SK-N-MC (cell line): ENCODE data around the gene ITIH3.

ENCODE experiments used
- DNase-seq: peaks from one replicate; pipeline ENCODE4 v3.0.0-alpha.2; 2011; ENCODE audit warnings: low read depth, low spot score
- H3K27ac ChIP-seq: fragments of 200-600 bp; sonication (generic); 2 replicates; pipeline ENCODE4 v1.5.1; 2016; ENCODE audit warnings: mixed run types
- H3K36me3 ChIP-seq: fragments of 200-600 bp; sonication (generic); 2 replicates; pipeline ENCODE4 v1.6.1; 2017; ENCODE audit warnings: antibody characterized with exemption, low read length, mixed read lengths; ENCODE audit not compliant: insufficient read depth
- H3K4me3 ChIP-seq: fragments of 200-600 bp; sonication (generic); 2 replicates; pipeline ENCODE4 v1.5.1; 2016
- H3K9ac ChIP-seq: fragments of 200-600 bp; sonication (generic); 2 replicates; pipeline ENCODE4 v1.8.0; 2017; ENCODE audit warnings: mixed run types, mixed read lengths; ENCODE audit not compliant: insufficient read length
- H3K9me3 ChIP-seq: fragments of 200-600 bp; sonication (generic); 2 replicates; pipeline ENCODE4 v1.6.1; 2017; ENCODE audit warnings: low read depth, mild to moderate bottlenecking, antibody characterized with exemption, low read length, moderate library complexity, mixed read lengths
- EZH2 ChIP-seq: fragments of 200-600 bp; sonication (generic); IDR thresholded peaks from one replicate; pipeline ENCODE4 v1.6.1; 2017; ENCODE audit warnings: antibody characterized with exemption
- FOXP2 ChIP-seq: optimal IDR thresholded peaks from 2 replicates; pipeline ENCODE3; 2011; ENCODE audit warnings: mild to moderate bottlenecking, moderate library complexity; ENCODE audit not compliant: insufficient read depth; ENCODE audit errors: extremely low read length, control extremely low read depth
- POLR2AphosphoS5 ChIP-seq: IDR thresholded peaks from 2 replicates; pipeline ENCODE4 v1.6.1; 2012; ENCODE audit warnings: mild to moderate bottlenecking, low read depth, low read length, borderline replicate concordance

ITIH3 gene

GRCh38 chr3:52836986-52837385, 42.4 kb downstream of the ITIH3 start:
- no peaks in the 10 kb centered on the region for H3K9me3 ChIP-seq
- no peak overlapping the region for H3K4me3 ChIP-seq
- no peak overlapping the region for H3K27ac ChIP-seq
- H3K9ac ChIP-seq: no peak overlapping the region
- no peak for TF ChIP-seq POLR2AphosphoS5
- TF ChIP-seq FOXP2: no peak
- TF ChIP-seq EZH2: no peak
- DNase-seq: no peak
- H3K36me3 ChIP-seq: no peaks in the 10 kb centered on the region

DNA sequence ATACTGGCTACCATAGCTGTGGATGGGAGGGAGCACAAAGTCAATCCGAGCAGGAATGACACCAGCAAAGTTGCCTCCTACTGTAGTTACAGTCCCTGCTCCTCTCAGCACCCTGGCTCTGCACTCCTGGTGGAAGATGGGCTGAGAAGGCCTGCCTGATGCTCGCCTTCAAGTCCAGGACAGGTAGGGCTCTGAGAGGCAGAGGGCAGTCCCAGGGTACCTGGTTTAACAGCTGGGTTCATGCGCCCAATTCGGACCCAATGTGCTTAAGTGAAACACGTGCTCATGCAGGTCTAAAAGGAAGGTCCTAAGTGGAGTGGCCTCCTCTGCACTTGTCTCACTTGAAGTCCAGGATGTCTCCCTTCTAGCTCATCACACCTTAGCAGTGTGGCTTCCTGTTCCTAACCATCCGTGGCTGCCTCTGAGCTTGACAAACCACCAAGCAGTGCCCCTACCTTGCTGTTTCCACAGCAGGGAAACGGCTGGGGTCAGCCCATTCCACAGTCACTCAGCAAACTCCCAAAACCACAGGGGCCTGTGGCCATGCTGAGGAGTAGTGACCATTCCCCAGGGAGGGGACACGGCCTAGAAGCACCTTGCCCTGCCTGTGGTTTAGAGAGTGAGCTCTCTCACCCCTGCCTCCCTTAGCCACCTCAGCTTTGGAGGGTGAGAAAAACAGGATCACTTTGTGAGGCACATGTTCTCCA, 44.1 kb downstream of the ITIH3 start:
- H3K27ac ChIP-seq: no peak overlapping the region
- DNase-seq: no peak
- no peak for TF ChIP-seq FOXP2
- TF ChIP-seq POLR2AphosphoS5: no peak
- no peak overlapping the region for H3K4me3 ChIP-seq
- H3K9me3 ChIP-seq: no peaks in the 10 kb centered on the region
- H3K36me3 ChIP-seq: no peaks in the 10 kb centered on the region
- H3K9ac ChIP-seq: no peak overlapping the region

GRCh38 chr3:52839268-52839575, 44.6 kb downstream of the ITIH3 start:
- no peak overlapping the region for H3K9ac ChIP-seq
- no peak for DNase-seq
- no peak for TF ChIP-seq FOXP2
- no peak for TF ChIP-seq POLR2AphosphoS5
- no peak for TF ChIP-seq EZH2
- H3K36me3 ChIP-seq: no peaks in the 10 kb centered on the region
- no peak overlapping the region for H3K4me3 ChIP-seq
- no peaks in the 10 kb centered on the region for H3K9me3 ChIP-seq
- H3K27ac ChIP-seq: no peak overlapping the region

- H3K36me3 ChIP-seq: no peaks in the 10 kb centered on the region
- no peak overlapping the region for H3K27ac ChIP-seq
These were observed 45.4 kb downstream of the ITIH3 start for GRCh38 chr3:52839892-52840545.

DNA sequence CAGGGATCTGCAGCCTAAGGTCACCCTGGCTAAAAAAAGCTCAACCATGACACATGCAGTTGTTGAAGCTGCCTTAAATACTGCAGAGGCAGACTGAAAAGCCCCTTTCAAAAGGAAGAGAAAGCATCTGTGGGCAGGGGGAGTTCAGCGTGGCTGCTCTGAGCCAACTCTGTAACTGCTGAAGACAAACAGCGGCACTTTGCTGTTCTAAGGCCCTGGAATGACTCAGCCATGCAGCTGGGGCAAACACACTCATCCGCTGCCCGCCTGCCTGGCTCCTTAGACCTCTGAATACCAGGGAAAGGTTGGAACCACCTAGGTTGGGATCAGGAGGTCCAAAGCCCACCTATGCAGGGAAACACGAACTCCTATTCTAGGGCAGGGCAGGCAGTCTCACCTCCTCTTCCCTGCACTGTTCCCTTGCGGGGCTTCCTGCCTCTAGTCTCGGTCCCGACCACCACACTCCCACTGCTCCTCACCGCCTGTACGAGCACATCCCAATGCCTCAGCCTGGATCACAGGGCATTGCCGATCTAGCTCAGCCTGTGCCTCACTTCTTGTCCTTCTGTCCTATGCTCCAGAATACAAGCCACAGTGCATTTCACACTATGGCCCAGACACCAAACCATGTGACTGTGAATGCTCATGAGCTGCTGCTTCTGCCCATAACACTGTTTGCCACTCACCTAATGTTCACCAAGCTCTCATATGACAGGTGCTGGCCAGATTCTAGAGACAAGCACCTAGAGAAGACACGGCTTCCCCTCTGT, 46.8 kb downstream of the ITIH3 start:
- no peak for DNase-seq
- Histone ChIP-seq H3K9me3 (no peaks in the 10 kb centered on the region), H3K9ac (no peak overlapping the region), H3K36me3 (no peaks in the 10 kb centered on the region), H3K27ac (no peak overlapping the region), H3K4me3 (no peak overlapping the region)
- TF ChIP-seq FOXP2 (no peak), EZH2 (no peak), POLR2AphosphoS5 (no peak)

More at GRCh38 chr3:52839892-52840545, 45.4 kb downstream of the ITIH3 start:
- Histone ChIP-seq H3K9ac (no peak overlapping the region), H3K4me3 (no peak overlapping the region), H3K9me3 (no peaks in the 10 kb centered on the region)
- no peak for DNase-seq
- no peak for TF ChIP-seq FOXP2
- TF ChIP-seq POLR2AphosphoS5: no peak
- TF ChIP-seq EZH2: no peak

GRCh38 chr3:52841981-52842340, 47.4 kb downstream of the ITIH3 start:
- no peak overlapping the region for H3K4me3 ChIP-seq
- H3K36me3 ChIP-seq: no peaks in the 10 kb centered on the region
- no peak for DNase-seq
- H3K27ac ChIP-seq: no peak overlapping the region
- no peaks in the 10 kb centered on the region for H3K9me3 ChIP-seq
- no peak overlapping the region for H3K9ac ChIP-seq
- TF ChIP-seq POLR2AphosphoS5 (no peak), FOXP2 (no peak), EZH2 (no peak)

- Histone ChIP-seq H3K9me3 (no peaks in the 10 kb centered on the region), H3K36me3 (no peaks in the 10 kb centered on the region), H3K9ac (no peak overlapping the region), H3K27ac (no peak overlapping the region), H3K4me3 (no peak overlapping the region)
- TF ChIP-seq EZH2: no peak
- no peak for TF ChIP-seq FOXP2
- no peak for TF ChIP-seq POLR2AphosphoS5
- DNase-seq: no peak
These were observed 47.8 kb downstream of the ITIH3 start for GRCh38 chr3:52842424-52842823.

DNA sequence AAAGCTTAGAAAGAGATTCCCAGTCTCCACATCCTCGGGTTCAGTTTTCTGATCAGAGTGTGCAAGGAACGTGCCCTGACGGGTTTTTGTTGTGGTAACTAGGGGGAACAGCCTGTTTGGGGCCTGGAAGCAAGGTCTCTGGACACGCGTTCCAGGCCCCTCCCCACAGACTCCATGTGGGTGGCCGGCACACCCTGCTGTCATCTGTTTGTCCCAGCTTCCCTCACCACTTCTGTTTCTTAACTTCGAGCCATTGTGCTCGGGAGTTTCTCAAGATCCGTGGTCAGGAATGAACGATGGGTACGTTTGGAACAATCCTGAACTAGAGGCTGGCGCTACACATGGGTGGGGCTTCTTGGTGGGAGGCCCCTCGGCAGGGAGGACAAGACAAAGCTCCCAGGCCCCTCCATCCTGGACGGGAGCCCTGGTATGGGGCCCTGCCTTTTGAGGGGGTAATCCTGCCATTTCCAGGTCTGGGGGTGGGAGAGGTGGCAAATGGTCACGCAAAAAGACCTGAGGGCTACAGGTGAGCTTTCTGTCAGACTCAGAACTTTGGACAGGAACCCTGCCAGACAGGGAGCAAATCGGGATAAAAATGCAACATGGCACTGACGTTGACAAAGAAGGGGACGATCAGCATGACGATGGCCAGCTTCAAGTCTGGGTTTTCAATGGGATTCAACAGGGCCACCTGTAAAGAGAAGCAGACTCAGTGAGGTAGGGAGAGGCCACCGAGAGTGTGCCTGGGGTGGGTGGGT, 48.7 kb downstream of the ITIH3 start:
- DNase-seq: no peak
- TF ChIP-seq POLR2AphosphoS5 (no peak), FOXP2 (no peak), EZH2 (no peak)
- Histone ChIP-seq H3K27ac (no peak overlapping the region), H3K4me3 (no peak overlapping the region), H3K9me3 (no peaks in the 10 kb centered on the region), H3K36me3 (no peaks in the 10 kb centered on the region), H3K9ac (no peak overlapping the region)
